GM18505 (cell line): Measurements from ENCODE around the gene SLC1A7.

ENCODE experiments used
- ATAC-seq: cut with Tn5 transposase; IDR thresholded peaks from one replicate; pipeline ENCODE4 v1.9.1; 2021; ENCODE audit not compliant: unreplicated experiment
- POLR2A ChIP-seq: IDR thresholded peaks from 4 replicates; pipeline ENCODE4 v1.6.1; 2011; ENCODE audit warnings: borderline replicate concordance; ENCODE audit not compliant: insufficient read depth, insufficient read length; ENCODE audit errors: extremely low read depth

Gene SLC1A7

DNA sequence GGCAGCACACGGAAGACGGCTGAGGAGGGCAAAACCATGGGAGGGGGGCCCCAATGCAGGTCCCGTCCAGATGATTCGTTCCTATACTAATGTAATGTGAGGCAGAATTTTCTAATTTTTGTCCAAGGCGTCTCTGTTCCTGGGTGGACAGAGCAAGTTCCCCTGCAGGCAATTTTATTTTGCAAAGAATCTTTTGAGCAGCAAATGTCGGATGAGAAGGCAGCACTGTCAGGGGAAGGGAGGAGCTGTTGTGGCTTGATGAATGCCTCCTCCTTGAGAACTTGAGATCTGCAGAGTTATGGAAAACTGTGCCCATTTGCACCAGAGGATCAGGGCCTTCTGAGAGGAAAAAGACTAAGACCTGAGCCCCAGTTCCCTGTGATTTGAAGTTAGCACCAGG, 17.3 kb downstream of the SLC1A7 start:
- TF ChIP-seq POLR2A, result no peak
- ATAC-seq, result no peak

GRCh38 chr1:53123453-53124140, 18.8 kb downstream of the SLC1A7 start:
- TF ChIP-seq POLR2A, result no peak
- ATAC-seq, result no peak

DNA sequence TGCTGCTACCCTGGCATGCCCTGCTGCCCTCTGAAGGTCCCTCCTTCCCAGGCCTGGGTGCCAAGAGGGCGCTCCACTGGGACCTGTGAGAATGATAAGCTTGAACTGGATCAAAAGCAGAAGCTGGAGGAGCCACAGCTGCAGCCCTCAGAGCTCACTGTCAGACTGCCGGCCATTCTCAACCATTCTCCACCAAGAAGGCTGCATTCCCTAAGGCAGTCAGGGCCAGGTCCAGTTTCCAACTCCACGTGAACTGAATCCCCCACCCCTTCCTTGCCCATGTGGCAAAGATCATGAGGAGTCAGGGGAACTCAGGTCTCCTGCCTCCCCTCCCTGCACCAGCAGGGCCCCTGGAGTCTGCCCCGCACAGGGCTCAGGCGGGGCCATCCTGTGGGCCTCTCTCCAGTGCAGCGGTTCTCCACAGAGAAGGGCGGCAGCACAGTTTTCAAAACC, 19.5 kb downstream of the SLC1A7 start:
- no peak for ATAC-seq
- no peak for TF ChIP-seq POLR2A

- no peak for ATAC-seq
Observed at GRCh38 chr1:53122201-53122885, 20.1 kb downstream of the SLC1A7 start.

GRCh38 chr1:53121319-53122172, 20.9 kb downstream of the SLC1A7 start:
- TF ChIP-seq POLR2A, result no peak
- ATAC-seq, result no peak

More at GRCh38 chr1:53122201-53122885, 20.1 kb downstream of the SLC1A7 start:
- TF ChIP-seq POLR2A, result no peak

GRCh38 chr1:53120659-53121058, 21.8 kb downstream of the SLC1A7 start:
- no peak for TF ChIP-seq POLR2A
- ATAC-seq, result no peak

DNA sequence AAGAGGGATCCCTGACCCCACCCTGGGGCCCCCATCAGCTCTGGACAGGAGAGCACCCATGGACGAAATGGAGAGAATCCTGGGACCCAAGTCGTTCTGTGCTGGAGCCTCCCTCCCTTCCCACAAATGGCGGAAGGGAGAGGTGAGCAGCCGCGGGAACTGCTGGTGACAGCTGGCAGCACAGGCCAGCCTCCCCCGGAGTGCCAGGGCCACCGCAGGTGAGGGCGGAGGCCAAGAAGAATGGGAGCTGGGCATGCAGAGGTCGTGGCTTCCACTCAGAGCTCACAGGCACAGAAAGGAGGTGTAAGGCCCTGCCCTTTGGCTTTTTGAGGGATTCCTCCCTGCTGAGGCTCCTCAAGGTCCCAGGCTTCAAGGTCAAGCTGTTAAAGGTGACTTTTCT, 24.6 kb downstream of the SLC1A7 start:
- no peak for ATAC-seq
- no peak for TF ChIP-seq POLR2A

- no peak for ATAC-seq
- TF ChIP-seq POLR2A, result no peak
Observed at GRCh38 chr1:53116933-53117600, 25.4 kb downstream of the SLC1A7 start.

DNA sequence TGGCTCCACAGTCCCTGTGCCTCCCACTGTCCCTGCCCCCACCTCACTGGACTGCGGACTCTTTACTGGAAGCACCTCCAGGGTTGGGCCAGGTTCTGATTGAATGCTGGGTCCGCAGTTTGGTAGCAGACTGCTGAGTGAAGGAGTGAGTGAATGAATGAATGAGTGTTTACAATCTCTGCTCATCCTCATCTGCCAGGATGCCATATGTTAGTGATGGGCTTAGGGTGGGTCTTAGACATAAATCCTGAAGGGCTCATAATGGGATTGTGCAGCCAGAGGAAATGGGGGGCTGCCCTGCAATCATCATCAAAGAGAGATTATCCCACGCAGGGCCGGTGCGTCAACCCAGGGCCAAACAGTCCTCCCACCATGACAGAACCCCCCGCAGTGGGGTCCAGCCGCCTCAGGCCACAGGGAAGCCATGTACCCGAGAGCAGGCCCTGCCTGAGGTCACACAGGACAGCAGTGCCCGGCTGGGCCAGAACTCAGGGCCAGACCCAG, 26.1 kb downstream of the SLC1A7 start:
- no peak for ATAC-seq
- no peak for TF ChIP-seq POLR2A

DNA sequence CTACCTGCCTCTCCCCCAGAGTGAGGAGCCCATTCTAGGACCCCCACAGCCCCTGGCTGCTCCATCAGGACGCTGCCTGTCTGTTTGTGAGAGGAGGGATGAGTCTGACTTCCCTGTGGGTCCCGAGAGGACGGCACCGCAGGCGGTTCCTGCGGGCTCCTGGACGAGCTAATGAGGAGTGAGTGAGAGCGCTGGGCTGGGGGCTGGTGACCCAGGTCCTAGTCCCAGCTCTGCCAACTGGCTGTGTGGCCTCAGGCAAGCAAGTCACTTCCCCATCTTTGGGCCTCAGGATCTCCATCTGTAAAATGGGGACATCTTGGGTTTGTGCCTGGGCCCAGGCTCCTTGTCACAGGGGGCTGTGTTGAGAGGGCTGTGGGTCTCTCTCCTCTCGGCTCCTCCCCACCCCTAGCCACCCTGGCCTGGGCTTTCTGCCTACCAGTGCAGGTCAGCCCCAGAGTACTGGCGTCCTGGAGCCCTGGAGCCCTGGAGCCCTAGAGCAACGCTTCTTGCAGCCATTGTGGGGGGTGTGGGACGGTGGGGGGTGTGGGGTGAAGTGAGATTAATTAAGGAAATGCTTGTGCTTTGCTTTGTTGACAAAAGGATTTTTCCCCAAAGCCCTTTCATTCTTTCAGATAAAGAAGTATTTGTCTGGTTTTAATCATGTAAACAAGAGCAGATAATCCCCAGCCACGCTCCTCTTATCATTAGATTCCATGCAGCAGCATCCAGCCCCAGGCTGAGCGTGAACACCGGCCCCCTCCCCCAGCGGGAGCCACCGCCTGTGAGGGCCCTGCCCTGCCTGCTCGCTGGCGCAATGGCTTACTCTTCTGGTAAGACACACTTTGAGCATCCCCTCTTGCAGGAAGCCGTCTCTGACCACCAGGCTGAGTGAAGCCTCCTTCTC, 26.8 kb downstream of the SLC1A7 start:
- no peak for TF ChIP-seq POLR2A
- no peak for ATAC-seq

GRCh38 chr1:53114581-53115400, 27.6 kb downstream of the SLC1A7 start:
- no peak for TF ChIP-seq POLR2A
- ATAC-seq, result no peak
